ELF-1 (cell line): ENCODE results near the gene SUPT20H.

Experiments
- DNase-seq: peaks from one replicate; pipeline ENCODE4 v3.0.0-alpha.2; 2016; ENCODE audit warnings: low read depth, low spot score

The SUPT20H gene

GRCh38 chr13:37001921-37002250, 57.6 kb downstream of the SUPT20H start:
- no peak for DNase-seq

- DNase-seq, result peak; percentile 93
Measured at GRCh38 chr13:36999054-36999714, 60.3 kb downstream of the SUPT20H start, which contains the start of gene ALG5. Gene ALG5 (minus strand): TSS chr13:36999340. CDS start chr13:36999300, 40 bp downstream.

GRCh38 chr13:36998624-36999041, 60.9 kb downstream of the SUPT20H start:
- DNase-seq, result peak; percentile 61

GRCh38 chr13:36997716-36998427, 61.6 kb downstream of the SUPT20H start:
- DNase-seq, result no peak

- no peak for DNase-seq
Measured at GRCh38 chr13:36992362-36992761, 67.1 kb downstream of the SUPT20H start.

GRCh38 chr13:36986462-36987240, 72.8 kb downstream of the SUPT20H start:
- no peak for DNase-seq

- DNase-seq, result no peak
Measured at GRCh38 chr13:36981156-36981743, 78.2 kb downstream of the SUPT20H start.

GRCh38 chr13:36979361-36980050, 80.0 kb downstream of the SUPT20H start:
- no peak for DNase-seq

- no peak for DNase-seq
Measured at GRCh38 chr13:36975172-36975571, 84.3 kb downstream of the SUPT20H start.

GRCh38 chr13:36973621-36974295, 85.7 kb downstream of the SUPT20H start:
- DNase-seq, result no peak

GRCh38 chr13:36973009-36973408, 86.5 kb downstream of the SUPT20H start:
- no peak for DNase-seq

GRCh38 chr13:36966404-36966803, 93.1 kb downstream of the SUPT20H start:
- no peak for DNase-seq

GRCh38 chr13:36965767-36966166, 93.7 kb downstream of the SUPT20H start:
- no peak for DNase-seq

- no peak for DNase-seq
Measured at GRCh38 chr13:36959456-36960116, 99.9 kb downstream of the SUPT20H start.
